ENCODE measurements around the gene FAN1.

DNA sequence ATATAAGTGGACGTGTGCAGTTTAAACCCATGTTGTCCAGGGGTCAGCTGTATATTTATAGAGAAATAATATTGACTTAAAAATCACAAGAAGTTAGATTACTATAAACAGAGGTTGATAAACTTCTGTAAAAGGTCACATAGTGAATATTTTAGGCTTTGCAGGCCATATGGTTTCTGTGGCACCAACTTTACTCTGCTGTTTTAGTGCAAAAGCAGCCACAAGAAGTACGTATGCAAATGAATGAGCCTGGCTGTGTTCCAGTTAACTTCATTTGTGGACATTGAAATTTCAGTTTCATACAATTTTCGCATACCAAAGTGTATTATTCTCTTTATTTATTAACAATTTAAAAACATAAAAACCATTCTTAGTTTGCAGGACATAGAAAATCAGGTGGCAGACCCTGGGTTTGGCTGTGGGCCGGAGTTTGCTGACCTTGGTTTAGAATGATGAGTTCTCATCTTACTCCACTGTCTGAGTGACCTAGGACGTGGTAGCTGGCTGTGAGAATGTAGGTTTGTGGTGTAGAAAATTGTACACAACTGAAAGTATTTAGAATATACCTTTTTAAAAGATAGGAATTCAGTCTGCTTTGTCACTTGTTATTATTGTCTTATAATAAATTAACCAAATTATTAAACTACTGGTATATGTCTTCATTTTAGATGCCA, 16.3 kb downstream of the FAN1 start:
- TF ChIP-seq, protein P1, sequence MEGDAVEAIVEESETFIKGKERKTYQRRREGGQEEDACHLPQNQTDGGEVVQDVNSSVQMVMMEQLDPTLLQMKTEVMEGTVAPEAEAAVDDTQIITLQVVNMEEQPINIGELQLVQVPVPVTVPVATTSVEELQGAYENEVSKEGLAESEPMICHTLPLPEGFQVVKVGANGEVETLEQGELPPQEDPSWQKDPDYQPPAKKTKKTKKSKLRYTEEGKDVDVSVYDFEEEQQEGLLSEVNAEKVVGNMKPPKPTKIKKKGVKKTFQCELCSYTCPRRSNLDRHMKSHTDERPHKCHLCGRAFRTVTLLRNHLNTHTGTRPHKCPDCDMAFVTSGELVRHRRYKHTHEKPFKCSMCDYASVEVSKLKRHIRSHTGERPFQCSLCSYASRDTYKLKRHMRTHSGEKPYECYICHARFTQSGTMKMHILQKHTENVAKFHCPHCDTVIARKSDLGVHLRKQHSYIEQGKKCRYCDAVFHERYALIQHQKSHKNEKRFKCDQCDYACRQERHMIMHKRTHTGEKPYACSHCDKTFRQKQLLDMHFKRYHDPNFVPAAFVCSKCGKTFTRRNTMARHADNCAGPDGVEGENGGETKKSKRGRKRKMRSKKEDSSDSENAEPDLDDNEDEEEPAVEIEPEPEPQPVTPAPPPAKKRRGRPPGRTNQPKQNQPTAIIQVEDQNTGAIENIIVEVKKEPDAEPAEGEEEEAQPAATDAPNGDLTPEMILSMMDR (conservative IDR thresholded peaks at IDR 0.05), result no peak
- TF ChIP-seq ZFX (IDR thresholded peaks at IDR 0.05), result no peak
